Globus pallidus (tissue), 1 donor: ENCODE results near the gene RNU7-1.

Experiments used
- DNase-seq: peaks from one replicate; pipeline ENCODE4 v3.0.0-alpha.2; 2015; ENCODE audit warnings: low spot score

The RNU7-1 gene

GRCh38 chr12:6965026-6965661, 21.5 kb downstream of the RNU7-1 start:
- DNase-seq = peak; percentile 84

GRCh38 chr12:6965714-6966113, 22.1 kb downstream of the RNU7-1 start:
- DNase-seq = no peak

GRCh38 chr12:6966351-6966750, 22.7 kb downstream of the RNU7-1 start:
- DNase-seq = no peak

- DNase-seq = no peak
Measured at GRCh38 chr12:6967651-6968100, 24.1 kb downstream of the RNU7-1 start.

GRCh38 chr12:6968426-6968825, 24.8 kb downstream of the RNU7-1 start:
- DNase-seq = no peak

GRCh38 chr12:6970096-6970527, 26.5 kb downstream of the RNU7-1 start:
- no peak for DNase-seq

- no peak for DNase-seq
Measured at GRCh38 chr12:6974180-6974579, 30.6 kb downstream of the RNU7-1 start.

- no peak for DNase-seq
Measured at GRCh38 chr12:6975297-6976032, 31.8 kb downstream of the RNU7-1 start.

GRCh38 chr12:6977653-6978052, 34.0 kb downstream of the RNU7-1 start:
- DNase-seq = no peak

- DNase-seq = no peak
Measured at GRCh38 chr12:6978188-6978587, 34.6 kb downstream of the RNU7-1 start.

GRCh38 chr12:6978611-6979011, 35.0 kb downstream of the RNU7-1 start:
- DNase-seq = no peak

- DNase-seq = no peak
Measured at GRCh38 chr12:6979021-6979420, 35.4 kb downstream of the RNU7-1 start.

- DNase-seq = no peak
Measured at GRCh38 chr12:6979453-6979852, 35.8 kb downstream of the RNU7-1 start.

GRCh38 chr12:6980075-6980474, 36.5 kb downstream of the RNU7-1 start:
- no peak for DNase-seq

GRCh38 chr12:6980740-6981139, 37.1 kb downstream of the RNU7-1 start:
- DNase-seq = no peak

- no peak for DNase-seq
Measured at GRCh38 chr12:6981152-6982052, 37.8 kb downstream of the RNU7-1 start.

GRCh38 chr12:6982532-6982931, 38.9 kb downstream of the RNU7-1 start:
- DNase-seq = no peak

- no peak for DNase-seq
Measured at GRCh38 chr12:6987956-6988553, 44.4 kb downstream of the RNU7-1 start.
